NOMO-1 treated with dmso at 0.1 percent for 144 hours (cell line): ENCODE measurements around the gene DLX5.

ENCODE experiments used
- DNase-seq: peaks from one replicate; lab custom pipeline; 2025; ENCODE audit not compliant: unreplicated experiment; lab: John Stamatoyannopoulos, UW

The DLX5 gene

GRCh38 chr7:97006055-97006815 is 18.4 kb downstream of the DLX5 start:
- DNase-seq, result peak; percentile 95

- DNase-seq, result peak; percentile 100
Measured at GRCh38 chr7:97005183-97006054, 19.2 kb downstream of the DLX5 start, which contains the start of gene DLX6. Gene DLX6, plus strand, starts transcription at chr7:97005553. Its CDS starts 425 bp downstream, at chr7:97005978.

- no peak for DNase-seq
Measured at GRCh38 chr7:97004247-97005182, 20.1 kb downstream of the DLX5 start.

- no peak for DNase-seq
Measured at GRCh38 chr7:97003262-97004246, 21.1 kb downstream of the DLX5 start.

GRCh38 chr7:97002555-97003261 is 21.9 kb downstream of the DLX5 start:
- DNase-seq, result no peak

- DNase-seq, result no peak
Measured at GRCh38 chr7:97001656-97002554, 22.7 kb downstream of the DLX5 start.

- DNase-seq, result no peak
Measured at GRCh38 chr7:97001221-97001620, 23.4 kb downstream of the DLX5 start.

- no peak for DNase-seq
Measured at GRCh38 chr7:96998744-96999143, 25.9 kb downstream of the DLX5 start.

GRCh38 chr7:96998333-96998732 is 26.3 kb downstream of the DLX5 start:
- DNase-seq, result no peak

- DNase-seq, result no peak
Measured at GRCh38 chr7:96997512-96998032, 27.1 kb downstream of the DLX5 start.

GRCh38 chr7:96996958-96997511 is 27.6 kb downstream of the DLX5 start:
- DNase-seq, result no peak

- DNase-seq, result no peak
Measured at GRCh38 chr7:96996111-96996957, 28.3 kb downstream of the DLX5 start.

GRCh38 chr7:96995406-96996110 is 29.1 kb downstream of the DLX5 start:
- DNase-seq, result no peak

- DNase-seq, result no peak
Measured at GRCh38 chr7:96993980-96994379, 30.7 kb downstream of the DLX5 start.

GRCh38 chr7:96993094-96993865 is 31.4 kb downstream of the DLX5 start:
- DNase-seq, result no peak
